Activated CD4-positive, alpha-beta T cell treated with anti-CD3 and anti-CD28 coated beads, Interleukin-2, Interleukin-4, amounts not matched to agents 100 ng/mL and 50 ng/mL, durations not matched to agents 16 hours and 8 hours (primary cell): ENCODE data around the gene MRPL54.
A peak's percentile ranks its signal among the peaks of the same experiment; 100 is the strongest.
"Not testable (repeated sequence)": the region's sequence is repeated elsewhere in the genome, so short reads cannot be mapped to it uniquely, and the experiment has no call there.

Experiments
- DNase-seq: peaks from one replicate; pipeline ENCODE4 v3.0.0-alpha.2; 2020; ENCODE audit warnings: low spot score

The MRPL54 gene

DNA sequence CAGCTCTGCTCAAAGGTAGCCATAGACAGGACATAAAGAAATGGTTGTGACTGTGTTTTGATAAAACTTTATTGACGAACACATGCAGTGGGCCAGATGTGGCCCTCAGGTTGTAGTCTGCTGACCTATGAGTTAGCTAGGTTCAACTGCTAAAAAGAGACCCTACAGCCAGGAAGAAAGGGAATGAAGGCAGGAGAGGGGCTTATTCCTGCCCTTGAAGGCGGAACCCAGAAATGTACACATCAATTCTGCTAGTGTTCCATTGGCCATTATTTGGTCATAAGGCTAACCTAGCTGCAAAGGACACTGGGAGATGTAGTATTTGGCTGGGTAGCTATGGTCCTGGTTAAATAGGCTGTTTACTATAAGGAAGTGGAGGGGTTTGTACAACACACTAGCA lies 19.0 kb upstream of the MRPL54 start:
- no peak for DNase-seq

DNA sequence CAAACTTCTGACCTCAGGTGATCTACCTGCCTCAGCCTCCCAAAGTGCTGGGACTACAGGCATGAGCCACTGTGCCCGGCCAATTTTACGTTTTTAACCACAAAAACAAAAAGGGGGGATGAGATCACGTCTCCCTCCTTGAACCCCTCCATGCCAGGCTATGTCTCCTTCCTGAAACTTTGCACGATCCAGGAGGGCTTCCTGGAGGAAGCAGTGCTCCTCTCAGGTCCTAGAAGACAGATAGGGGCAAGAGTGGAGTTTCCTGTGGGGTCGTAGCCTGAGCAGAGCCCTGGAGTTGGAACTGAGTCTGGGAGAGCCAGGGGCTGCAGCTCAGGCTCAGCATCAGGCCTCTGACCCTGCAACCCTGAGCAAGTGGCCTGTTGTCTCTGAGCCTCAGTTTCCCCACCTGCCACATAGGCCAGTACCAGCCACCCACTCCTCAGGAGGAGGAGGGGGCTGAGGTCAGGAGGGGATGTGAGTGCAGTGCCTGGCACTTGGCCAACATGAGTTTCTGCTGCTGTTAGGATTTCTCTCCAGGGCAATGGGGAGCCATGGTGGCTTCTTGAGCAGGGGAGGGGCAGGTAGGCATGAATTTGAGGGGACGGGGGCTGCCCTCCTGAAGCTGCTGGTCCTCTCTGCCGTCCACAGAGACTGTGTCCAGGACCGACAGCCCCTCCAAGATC lies 17.0 kb upstream of the MRPL54 start:
- DNase-seq = no peak

DNA sequence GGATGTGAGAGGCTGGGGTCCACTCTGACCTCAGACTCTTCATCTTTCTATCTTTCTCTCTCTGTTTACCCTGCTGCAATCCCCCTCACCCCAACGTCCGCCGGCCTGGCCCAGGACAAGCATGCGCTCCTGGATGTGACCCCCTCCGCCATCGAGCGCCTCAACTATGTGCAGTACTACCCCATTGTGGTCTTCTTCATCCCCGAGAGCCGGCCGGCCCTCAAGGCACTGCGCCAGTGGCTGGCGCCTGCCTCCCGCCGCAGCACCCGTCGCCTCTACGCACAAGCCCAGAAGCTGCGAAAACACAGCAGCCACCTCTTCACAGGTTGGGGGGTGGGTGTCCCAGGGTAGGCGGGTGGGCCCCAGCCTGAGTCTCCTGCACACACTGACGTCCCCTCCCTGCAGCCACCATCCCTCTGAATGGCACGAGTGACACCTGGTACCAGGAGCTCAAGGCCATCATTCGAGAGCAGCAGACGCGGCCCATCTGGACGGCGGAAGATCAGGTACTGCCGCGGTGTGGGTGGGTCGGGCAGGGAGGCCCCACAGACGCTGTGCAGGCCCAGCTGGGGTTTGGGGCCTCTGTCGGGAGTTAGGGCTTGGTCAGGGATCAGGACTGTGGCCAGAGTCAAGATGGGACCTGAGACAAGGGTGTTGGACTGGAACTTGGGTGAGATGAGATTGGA lies 16.0 kb upstream of the MRPL54 start:
- no peak for DNase-seq

DNA sequence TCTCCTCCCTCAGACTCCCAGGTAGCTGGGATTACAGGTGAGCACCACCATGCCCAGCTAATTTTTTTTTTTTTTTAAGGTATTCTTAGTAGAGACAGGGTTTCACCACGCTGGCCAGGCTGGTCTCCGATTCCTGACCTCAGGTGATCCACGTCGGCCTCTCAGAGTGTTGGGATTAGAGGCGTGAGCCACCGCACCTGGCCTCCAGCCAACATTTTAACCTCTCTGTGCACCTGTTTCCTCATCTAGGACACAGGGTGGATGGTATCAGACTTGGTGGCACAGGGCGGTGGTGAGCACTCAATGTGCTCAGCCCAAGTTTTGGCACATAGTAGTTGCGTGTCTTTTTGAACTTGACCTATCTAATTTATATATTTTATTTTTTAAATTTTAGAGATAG lies 13.5 kb upstream of the MRPL54 start:
- no peak for DNase-seq

DNA sequence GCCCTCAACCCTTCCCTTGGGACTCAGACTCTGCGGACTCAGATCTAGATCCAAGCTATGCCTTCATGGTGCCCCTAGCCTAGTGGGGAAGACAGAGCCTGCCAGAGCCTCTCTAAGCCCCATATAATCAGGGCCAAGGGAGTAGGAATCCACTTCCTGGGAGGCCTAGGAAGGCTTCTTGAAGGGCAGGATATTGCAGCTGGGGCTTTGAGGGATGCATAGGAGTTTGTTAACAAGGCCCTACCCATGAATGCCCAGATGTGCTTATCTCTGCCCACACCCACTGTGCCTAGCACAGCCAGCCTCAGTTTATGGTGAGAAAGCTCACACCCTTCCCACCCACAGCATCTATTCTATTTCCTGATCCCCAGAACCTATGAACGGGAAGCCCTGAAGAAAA lies 12.3 kb upstream of the MRPL54 start:
- no peak for DNase-seq

DNA sequence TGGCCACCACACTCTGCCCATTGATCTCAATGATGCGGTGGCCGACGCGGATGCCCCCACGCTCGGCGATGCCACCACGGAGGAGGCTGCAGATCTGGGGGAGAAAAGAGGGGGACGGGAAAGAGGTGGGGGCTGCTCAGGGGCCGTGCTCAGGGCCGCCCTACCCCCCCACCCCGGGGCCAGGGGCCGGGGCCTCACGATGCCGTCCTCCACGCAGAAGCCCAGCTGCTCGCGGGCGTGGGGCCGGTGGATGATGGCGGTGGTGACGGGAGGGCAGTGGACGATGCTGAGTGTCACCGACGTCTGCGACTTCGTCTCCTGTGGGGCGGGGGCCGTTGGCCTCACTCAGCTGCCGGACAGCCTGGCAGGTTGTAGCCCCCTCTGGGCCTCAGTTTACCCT lies 11.2 kb upstream of the MRPL54 start:
- DNase-seq = no peak

DNA sequence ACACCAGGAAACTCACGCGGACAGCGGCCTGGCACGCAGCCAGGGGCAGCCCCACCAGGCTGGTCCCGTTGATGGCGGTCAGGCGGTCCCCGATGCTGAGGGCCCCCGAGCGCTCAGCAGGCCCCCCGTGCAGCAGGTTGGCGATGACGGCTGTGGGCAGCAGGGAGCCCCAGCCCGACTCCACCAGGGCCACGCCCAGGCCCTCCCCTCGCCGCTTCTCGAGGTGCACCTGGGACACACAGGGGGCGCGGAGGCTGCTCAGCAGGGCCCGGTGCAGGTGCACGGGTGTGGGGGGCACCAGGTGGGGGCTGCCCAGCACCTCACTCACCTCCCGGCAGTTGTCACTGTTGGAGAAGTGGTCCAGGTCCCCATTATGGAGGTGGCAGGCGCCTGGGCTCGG lies 10.0 kb upstream of the MRPL54 start:
- no peak for DNase-seq

DNA sequence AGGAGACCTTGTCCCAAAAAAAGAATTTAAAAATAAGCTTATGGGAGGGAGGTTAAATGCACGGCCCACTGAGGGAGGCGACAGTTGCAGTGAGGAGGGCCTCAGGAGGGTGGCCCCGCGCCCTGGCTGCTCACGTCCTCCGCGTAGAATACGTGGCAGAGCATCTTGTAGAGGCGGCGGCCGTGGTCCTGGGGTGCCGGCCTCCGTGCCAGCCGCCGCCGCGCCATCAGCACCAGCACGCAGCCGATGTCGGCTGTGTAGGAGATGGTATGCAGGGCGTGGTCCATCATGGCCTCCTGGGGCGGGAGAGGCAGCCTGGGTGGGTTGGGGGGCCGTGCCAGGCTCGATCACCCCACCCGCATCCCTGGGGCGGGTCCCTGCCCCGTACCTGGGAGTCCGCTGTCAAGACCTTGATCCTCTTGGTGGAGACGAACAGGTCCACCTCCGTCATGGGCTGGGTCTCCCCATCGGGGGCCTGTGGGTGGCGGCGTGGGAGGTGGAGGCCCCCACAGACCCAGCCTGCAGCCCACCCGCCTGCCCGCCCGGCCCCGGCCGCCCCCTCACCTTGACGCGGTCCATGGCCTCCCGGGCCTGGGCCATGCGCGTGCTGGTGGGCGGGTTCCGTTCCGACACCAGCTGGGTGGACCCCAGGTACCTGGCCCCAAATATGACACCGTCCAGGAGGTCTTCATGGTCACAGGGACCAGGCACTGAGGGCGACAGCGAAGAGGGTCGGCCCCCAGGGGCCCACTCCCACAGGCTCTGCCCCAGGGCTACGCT lies 8.7 kb upstream of the MRPL54 start:
- DNase-seq = no peak

DNA sequence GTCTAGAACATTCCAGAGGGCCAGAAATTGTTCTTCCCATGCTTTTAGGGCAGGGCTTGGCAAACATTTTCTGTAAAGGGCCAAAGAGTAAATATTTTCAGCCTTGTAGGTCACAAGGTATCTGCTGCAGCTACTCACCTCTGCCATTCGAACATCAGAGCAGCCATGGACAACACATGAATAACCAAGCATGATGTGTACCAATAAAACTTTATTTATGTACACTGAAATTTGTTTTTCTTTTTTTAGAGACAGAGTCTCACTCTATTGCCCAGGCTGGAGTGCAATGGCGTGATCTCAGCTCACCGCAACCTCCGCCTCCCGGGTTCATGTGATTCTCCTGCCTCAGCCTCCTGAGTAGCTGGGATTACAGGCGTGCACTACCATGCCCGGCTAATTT lies 4.8 kb upstream of the MRPL54 start:
- not testable (repeated sequence) for DNase-seq

DNA sequence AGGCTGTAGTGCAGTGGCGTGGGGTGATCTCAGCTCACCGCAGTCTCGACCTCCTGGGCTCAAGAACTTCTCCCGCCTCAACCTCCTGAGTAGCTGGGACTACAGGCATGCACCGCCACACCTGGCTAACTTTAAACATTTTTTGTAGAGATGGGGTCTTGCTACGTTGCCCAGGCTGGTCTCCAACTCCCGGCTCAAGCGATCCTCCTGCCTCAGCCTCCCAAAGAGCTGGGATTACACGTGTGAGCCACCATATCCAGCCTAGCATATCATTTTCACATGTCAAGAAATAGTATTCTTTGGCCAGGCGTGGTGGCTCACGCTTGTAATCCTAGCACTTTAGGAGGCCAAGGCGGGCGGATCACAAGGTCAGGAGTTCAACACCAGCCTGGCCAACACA lies 4.2 kb upstream of the MRPL54 start:
- not testable (repeated sequence) for DNase-seq

DNA sequence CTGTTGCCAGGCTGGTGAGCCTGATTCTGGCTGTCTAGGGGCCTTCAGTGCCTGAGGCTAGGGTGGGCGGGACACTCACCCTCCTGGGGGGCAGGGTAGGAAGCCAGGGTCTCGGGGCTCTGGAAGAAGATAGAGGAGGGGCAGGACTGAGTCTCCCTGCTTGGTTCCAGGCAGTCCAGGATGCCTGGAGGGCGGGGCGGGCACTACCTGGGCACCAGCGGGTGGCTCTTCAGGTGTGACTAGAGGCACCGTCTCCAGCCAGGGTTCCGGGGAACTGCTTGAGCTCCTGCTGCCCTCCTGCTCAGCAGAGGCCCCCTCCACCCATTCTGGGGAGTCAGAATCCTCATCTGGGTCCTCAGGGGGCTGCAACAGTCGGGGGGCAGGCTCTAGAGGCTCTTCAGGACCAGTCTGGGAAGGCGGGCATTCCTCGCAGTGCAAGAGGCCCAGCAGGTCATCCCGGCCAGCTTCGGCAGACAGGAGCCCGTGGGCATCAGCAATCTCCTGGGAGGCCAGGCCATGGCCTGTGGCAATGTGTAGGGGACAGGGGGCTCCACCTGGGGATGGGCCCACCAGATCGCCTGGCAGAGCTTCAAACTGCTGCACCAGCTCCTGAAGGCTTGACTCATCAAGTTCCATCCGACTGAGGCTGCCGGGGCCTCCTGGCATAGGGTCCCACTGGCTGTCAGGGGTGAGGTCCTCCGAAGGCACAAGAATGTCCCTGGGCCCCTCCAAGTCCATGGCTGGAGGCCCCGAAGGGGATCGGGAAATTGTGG lies 2.8 kb upstream of the MRPL54 start:
- DNase-seq = no peak

DNA sequence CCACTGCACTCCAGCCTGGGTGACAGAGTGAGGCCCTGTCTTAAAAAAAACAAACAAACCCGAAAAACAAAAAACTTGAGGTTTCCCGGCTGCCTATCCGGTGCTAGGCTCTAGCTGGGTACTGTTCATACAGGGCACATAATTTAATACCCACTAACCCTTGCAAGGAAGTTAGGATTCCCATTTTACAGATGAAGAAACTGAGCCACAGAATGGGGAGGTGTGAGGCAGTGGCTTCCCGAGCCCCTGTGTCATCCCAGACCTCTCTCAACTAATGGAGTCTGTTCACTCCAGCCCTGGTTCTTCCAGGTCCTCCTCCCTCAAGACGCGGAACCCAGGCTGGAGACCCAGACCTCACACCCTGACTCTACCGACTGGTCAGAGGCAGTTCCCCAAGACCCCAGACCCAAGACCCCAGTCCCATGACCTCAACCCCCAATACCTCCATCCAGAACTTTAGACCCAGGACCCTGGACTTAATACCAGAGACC lies 1.6 kb upstream of the MRPL54 start:
- DNase-seq = peak; percentile 6

DNA sequence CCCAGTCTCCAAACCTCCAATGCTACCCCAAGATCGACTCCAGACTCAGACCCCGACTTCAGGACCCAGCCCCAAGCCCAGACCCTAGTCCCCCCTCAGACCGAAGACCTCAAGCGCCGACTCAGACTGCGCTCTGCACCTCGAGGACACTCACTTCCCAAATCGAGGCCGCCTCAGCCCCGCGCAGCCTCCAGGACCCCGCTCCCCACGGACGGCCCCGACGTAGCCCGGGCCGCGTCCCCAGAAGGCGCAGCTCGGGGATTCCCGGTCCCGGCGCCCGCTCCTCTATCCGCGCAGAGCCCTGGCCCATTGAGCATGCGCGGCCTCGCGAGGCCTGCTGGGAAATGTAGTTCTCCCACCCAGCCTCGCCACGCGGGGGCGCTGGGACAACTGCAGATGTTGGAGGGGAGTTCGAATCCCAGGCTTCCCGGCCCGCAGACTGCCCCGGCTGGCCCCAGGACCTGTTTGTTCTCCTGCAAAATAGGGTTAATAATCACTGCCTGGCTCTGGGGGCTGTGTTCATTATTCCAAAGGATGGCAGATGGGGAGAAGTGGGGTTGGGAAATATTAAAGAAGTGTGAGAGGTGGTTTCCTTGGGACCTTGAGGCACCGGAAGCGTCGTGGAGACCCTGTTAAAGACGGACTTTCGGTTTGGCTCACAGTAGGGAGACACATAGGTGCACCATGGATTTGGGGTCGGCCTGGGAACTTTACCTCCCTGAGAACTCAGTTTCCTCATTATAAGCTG lies 926 bp upstream of the MRPL54 start, which contains the start of gene APBA3:
Gene APBA3, minus strand, starts transcription at position 311 of the 748 bp plus-strand sequence. CDS start 1,428 bp downstream, outside the sequence.
- peak; percentile 97 for DNase-seq

DNA sequence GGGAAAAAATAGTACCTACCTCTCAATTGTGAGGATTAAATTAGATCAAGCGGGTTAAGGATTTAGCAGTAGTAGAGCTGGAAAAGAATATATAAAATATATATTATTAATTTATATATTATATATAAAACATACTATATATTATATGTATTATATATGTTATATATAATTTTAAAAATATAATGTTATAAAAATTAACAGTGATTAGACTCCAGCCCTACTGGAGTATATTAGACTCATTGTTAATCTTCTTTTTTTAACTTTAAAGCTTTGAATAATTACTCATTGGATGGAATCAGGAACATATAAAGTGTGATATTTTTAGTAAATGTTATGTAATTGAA lies 380 bp upstream of the MRPL54 start:
- no peak for DNase-seq

DNA sequence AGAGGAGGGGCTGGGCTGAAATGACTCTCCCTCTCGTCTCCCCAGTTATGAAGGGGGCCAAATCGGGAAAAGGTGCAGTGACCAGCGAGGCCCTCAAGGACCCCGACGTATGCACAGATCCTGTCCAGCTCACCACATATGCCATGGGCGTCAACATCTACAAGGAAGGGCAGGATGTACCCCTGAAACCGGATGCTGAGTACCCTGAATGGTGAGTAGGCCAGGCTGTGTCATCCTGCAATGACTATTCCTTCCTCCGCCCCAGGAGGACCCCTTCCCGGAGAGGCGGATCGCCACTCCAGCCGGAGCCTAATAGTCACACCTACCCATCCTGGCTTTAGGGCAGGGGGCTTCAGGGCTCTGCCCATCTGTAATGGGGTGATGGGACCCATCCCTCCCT lies 2.6 kb downstream of the MRPL54 start:
- no peak for DNase-seq

DNA sequence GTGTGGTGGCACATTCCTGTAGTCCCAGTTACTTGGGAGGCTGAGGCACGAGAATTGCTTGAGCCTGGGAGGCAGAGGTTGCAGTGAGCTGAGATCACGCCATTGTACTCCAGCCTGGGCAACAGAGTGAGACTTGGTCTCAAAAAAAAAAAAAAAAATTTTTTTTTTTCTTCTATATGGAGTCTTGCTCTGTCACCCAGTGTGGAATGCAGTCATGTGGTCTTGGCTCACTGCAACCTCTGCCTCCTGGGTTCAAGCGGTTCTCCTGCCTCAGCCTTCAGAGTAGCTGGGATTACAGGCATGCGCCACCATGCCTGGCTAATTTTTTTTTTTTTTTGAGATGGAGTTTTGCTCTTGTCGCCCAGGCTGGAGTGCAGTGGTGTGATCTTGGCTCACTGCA lies 3.3 kb downstream of the MRPL54 start:
- not testable (repeated sequence) for DNase-seq

DNA sequence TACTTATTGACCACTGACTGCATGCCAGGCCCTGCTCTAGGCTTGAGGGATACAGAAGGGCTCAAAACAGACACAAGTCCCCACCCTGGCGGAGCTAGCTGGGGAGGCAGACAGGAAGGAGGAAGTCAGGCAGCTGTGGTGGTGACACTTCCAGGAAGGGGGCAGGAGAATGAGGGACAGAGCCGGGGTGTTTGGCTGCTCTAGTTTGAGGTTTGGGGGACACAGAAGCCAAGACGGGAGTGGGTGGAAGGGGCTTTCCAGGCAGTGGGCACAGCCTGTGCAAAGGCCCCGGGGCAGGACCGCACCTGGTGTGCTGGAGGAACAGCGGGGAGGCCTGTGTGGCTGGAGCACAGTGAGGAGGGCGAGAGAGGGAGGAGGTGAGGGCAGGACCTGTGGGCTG lies 4.0 kb downstream of the MRPL54 start:
- DNase-seq = no peak

DNA sequence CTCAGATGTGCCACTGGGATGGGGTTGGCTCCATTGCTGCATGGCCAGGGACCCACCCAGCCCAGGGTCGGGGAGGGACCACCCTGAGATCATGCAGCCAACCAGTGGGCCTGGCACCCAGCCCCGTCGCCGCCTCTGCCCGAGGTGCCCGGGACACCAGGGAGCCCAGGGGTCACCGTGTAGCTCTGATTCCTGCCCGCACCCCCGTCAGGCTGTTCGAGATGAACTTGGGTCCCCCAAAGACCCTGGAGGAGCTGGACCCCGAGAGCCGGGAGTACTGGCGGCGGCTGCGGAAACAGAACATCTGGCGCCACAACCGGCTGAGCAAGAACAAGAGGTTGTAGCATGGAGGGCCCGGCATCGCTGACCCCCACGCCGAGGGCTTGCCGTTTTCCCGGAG lies 4.6 kb downstream of the MRPL54 start:
- no peak for DNase-seq

DNA sequence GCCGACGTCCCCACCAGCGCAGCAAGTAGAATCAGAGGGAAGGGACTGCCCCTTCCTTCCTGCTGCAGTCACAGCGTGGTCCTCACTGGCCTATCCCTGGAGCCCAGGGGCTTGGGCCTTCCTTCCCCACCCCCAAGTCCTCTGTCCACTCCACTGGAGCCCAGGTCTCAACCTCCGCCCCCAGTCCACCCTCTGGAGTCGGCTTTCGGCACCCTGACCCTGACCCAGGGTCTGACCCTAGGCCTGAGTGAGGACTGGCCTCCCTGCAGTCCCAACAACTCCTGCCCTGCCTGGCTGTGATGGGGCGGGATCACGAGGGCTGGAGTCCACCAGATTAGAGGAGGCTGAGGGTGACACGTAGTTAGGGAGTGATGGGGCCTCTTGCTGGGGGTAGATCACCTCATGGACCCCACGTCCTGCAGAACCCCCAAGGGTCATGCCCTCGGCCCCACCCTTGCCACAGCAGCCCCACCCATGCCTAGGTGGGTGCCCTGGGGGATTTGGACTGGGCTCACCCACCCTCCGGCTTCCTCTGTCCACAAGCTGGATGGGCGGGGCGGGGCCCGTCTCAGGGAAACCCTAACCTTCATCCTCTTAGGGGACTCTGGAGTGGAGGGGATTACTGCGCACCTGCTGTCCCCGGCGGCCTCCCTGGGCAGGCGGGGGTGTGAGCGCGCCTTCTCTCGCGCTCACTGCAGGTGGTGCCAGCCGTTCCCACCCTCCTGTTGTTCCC lies 5.7 kb downstream of the MRPL54 start:
- DNase-seq = no peak

DNA sequence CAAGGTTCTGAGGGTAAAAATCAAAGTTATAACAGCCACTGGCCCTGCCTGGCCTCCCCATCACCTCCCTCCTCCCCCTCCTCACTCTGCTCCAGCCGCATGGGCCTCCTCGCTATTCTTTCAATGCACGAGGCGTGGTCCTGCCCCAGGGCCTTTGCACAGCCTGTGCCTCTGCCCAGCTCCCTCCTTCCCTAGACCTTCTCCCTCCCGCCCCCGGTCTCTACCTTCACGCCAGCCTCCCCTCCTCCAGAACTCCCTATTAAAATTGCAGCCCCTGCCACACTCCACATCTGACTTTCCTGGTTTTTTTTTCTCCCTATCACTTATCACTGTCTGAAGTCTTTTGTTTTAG lies 6.2 kb downstream of the MRPL54 start:
- no peak for DNase-seq

DNA sequence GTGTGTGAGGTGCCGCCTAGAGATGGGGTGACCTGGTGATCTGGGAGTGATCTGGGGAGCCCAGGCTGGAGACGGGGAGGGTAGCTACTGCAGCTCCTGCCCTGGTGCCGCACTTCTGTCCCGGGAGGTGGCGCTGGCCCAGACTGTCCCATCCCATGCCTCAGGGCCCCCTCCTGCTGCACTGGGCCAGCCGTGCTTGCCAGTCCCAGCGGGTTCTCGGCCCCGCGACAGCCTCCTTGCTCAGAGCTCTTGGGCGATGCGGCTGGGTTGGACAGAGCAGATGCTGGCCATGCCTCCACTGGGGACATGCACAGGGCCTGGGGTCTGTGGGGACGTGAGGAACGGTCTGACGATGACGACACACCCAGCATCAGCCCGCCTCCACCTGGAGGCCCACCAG lies 7.0 kb downstream of the MRPL54 start:
- no peak for DNase-seq
